ENCODE data around the gene SMARCC2.
A peak's percentile ranks its signal among the peaks of the same experiment; 100 is the strongest.

SMARCC2 gene

GRCh38 chr12:56189099-56189917, at the start of gene SMARCC2:
SMARCC2 (minus strand) TSS chr12:56189483; CDS start chr12:56189461, 22 bp downstream.
- peak; percentile 77 for DNase-seq (ENCODE audit: low read depth)

GRCh38 chr12:56237552-56237951, 48.3 kb upstream of the SMARCC2 start:
- no peak for DNase-seq (ENCODE audit: low read depth)

- no peak for DNase-seq (ENCODE audit: low read depth)
Observed at GRCh38 chr12:56236985-56237384, 47.7 kb upstream of the SMARCC2 start.

GRCh38 chr12:56236091-56236490, 46.8 kb upstream of the SMARCC2 start:
- no peak for DNase-seq (ENCODE audit: low read depth)

DNA sequence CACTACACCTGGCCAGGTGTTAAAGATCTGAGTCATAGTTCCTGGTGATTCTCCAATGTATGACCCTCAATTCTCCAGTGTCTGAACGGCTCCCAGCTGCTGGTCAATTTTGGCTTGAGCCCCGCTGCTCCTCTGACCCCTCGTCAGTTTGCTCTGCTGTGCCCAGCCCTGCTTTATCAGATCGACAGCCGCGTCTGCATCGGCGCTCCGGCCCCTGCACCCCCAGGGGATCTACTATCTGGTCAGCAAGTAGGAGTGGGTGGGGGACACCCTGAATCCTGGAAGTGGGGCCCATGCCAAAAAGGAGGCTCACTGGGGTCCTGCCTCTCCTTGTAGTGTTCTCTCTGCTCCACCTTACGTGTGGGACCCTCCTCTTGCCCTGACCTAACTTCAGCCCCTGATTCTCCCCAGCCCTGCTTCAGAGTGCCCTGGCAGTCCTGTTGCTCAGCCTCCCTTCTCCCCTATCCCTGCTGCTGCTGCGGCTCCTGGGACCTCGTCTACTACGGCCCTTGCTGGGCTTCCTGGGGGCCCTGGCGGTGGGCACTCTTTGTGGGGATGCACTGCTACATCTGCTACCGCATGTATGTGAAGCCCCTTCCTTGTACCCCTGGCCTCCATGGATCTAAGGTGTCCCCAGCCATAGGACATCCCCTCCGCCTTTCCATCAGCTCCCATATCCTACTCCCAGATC, 45.6 kb upstream of the SMARCC2 start:
- DNase-seq (ENCODE audit: low read depth): no peak

- DNase-seq (ENCODE audit: low read depth): no peak
Observed at GRCh38 chr12:56231184-56231582, 41.9 kb upstream of the SMARCC2 start.

GRCh38 chr12:56230432-56231183, 41.3 kb upstream of the SMARCC2 start:
- DNase-seq (ENCODE audit: low read depth): no peak

DNA sequence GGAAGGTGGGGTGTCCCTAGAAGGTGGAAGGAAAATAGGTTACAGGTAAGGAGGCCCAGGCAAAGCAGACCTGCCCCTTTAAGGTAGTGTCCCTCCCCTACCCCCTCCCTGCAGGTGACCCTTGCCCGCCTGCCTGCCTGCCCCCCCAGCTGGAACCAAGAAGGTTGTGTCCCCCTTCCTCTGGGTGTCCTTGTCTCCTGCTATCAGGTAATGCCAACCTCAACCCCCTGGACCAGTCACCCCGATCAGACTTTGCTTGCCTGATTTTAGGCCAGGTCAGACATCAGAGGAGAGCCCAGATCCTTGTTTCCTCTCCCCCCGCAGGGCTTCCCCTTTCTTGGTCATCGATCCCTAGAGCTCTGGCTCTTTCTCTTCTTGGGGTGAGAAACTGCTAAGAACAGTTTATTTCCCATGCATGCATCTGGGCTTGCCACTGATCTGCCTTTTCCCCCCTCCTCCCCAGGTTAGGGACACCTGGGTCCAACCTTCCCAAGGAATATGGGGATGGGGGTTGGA, 40.7 kb upstream of the SMARCC2 start, which contains the start of gene SLC39A5:
Gene SLC39A5, plus strand, starts transcription at position 136 of the 516 bp plus-strand sequence. CDS start 1,224 bp downstream, outside the sequence.
- DNase-seq (ENCODE audit: low read depth): no peak

- DNase-seq (ENCODE audit: low read depth): no peak
Observed at GRCh38 chr12:56229082-56229481, 39.8 kb upstream of the SMARCC2 start.

DNA sequence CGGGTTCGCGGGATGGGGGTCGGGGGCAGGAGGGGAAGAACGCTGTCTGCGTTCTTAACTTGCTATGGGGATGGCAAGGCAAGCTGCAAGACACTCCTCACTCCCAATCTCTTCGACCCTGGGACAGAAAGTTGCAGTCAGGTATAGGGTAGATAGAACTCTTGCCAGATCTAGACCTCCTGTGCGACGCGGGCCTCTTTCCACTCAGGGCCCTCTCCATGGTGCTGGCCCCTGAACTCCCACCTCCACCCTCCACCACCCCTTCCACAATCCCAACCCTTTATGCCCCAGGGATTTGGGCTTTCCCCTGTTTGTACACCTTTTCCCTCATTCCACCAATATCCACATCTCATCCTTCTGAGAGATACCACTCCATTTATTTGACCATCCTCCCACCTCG, 35.7 kb upstream of the SMARCC2 start:
- DNase-seq (ENCODE audit: low read depth): no peak

GRCh38 chr12:56224102-56224701, 34.9 kb upstream of the SMARCC2 start, which contains the start of gene NABP2:
NABP2 (plus strand) TSS chr12:56224342; CDS start chr12:56224857, 515 bp downstream.
- DNase-seq (ENCODE audit: low read depth): peak; percentile 94

GRCh38 chr12:56223571-56224101, 34.4 kb upstream of the SMARCC2 start:
- DNase-seq (ENCODE audit: low read depth): no peak

DNA sequence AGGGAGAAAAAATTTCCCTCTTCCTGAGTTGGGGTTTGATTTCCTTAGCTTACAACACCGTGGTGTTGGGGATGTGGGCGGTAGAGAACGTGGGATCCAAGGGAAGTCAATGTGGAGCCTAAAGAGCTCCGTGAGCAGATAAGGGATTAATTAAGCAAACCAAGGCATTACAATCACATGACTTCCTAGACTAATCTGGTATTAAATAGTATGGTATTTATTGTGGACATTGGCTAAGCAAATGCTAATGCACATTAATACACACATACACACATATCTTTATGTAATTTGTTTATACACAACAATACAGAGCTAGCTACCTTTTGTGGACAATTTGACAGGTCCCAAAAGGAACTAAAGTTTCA, 33.2 kb upstream of the SMARCC2 start:
- no peak for DNase-seq (ENCODE audit: low read depth)

GRCh38 chr12:56221757-56222530, 32.7 kb upstream of the SMARCC2 start, which contains the start of gene RNF41:
RNF41 (minus strand) TSS chr12:56221922; CDS start chr12:56214047, 7,875 bp downstream.
- DNase-seq (ENCODE audit: low read depth): peak; percentile 88

DNA sequence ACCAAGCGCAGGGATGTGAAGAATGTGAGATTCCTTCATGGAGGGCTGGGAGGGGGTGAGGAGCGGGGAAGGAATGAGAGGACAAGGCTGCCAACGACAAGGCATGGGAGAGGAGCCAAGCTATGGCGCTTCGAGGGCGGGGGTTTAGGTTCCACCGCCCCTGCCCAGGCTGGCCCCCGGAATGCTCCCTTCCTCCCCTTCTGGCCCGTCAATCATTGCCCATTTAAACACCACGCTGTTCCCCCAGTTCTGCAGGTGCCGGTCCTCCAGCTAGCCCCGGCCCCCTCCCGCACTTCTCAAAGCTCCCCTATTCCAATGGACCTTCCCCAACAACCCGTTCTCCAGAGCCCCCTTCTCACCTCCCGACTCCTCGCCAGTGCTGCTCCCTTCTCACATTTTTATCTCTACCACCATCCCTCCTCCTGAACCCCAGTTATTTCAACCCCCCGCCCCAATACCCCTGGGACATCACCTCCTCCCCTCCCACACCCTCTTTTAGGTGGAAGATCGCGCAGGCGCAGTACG, 32.0 kb upstream of the SMARCC2 start:
- DNase-seq (ENCODE audit: low read depth): no peak

DNA sequence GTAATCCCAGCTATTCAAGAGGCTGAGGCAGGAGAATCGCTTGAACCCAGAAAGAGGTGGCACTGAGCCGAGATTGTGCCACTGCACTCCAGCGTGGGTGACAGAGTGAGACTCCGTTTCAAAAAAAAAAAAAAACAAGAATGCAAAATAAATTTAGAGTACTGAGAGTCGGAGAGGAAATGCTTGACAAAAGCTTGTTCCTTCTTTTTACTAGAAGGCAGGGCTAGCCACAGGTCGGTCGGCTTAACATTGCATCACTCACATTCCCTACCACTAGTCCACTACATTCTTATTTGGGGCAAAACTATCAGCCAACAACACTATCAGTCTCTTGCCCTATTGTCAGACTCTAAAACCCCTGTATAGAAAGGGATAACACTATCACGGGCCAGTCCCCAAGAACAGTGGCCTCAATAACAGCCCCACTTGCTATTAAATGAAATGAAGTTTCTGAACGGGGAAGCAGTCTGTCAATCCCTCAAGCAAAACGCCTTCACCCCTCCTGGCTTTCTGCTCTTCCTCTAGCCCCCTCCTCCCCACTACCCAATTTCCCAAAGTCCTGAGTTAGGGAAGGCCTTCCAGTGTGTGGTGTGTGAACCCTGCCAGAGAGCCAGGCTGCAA, 31.4 kb upstream of the SMARCC2 start:
- DNase-seq (ENCODE audit: low read depth): no peak

DNA sequence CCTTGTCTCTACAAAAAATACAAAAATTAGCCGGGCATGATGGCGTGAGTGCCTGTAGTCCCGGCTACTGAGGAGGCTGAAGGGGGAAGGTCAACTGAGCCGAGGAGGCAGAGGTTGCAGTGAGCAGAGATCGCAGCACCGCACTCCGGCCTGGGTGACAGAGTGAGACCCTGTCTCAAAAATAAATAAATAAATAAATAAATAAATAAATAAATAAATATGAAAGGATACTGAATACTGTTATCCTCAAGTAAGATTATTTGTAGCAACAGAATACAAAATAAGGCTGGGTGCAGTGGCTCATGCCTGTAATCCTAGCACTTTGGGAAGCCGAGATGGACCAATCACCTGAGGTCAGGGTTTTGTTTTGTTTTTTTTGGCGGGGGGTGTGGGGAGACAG, 30.6 kb upstream of the SMARCC2 start:
- no peak for DNase-seq (ENCODE audit: low read depth)

GRCh38 chr12:56216461-56216860, 27.2 kb upstream of the SMARCC2 start:
- no peak for DNase-seq (ENCODE audit: low read depth)

GRCh38 chr12:56213878-56214277, 24.6 kb upstream of the SMARCC2 start:
- DNase-seq (ENCODE audit: low read depth): no peak

DNA sequence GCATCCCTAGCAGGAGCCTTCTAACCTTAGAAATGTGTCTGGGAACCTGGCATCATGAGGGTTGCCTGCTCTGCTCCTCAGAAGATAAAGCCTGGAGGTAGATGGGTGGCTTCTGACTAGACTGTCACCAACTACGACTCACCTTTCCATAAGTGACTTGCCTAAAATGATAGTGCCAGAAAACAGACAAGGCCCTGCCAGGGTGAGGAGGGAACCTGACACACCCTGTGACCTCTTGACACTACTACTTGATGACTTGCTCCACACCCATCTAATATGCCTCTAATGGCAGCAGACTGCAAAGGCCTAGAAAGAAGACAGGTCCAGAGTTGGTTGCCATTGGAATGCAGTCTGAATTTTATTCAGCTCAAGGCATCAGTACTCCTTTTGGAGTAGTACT, 23.1 kb upstream of the SMARCC2 start:
- DNase-seq (ENCODE audit: low read depth): no peak

All from stimulated activated CD8-positive, alpha-beta memory T cell treated with anti-CD3 and anti-CD28 coated beads, Interleukin-4, amount 100 ng/mL, for 24 hours (primary cell).